Gastroesophageal sphincter (tissue), 4 donors: ENCODE data around the gene RASGRP3. TPM values are rescaled to one million over a fixed set of nuclear protein-coding genes. Genes with fewer than 3 reads are reported as not detected.

Experiments
- ATAC-seq: fragments of 150-250 bp; one replicate; pipeline ENCODE4 v1.9.1; 2016; ENCODE audit warnings: mild to moderate bottlenecking, moderate library complexity
- H3K27ac ChIP-seq, 4 donors: fragments of 200-600 bp; sonication (generic) in 3 of 4; 1 replicate in 3 of 4; 2 replicates in 1 of 4; pipeline ENCODE4 v1.5.1; 2016 to 2019
- H3K27me3 ChIP-seq: fragments of 200-600 bp; sonication (generic); one replicate; pipeline ENCODE4 v1.5.1; 2019
- H3K36me3 ChIP-seq, 2 donors: fragments of 200-600 bp; sonication (generic); one replicate each; pipeline ENCODE4 v1.5.1; 2019; ENCODE audit warnings: control low read depth in 1 of 2
- H3K4me1 ChIP-seq, 3 donors: fragments of 200-600 bp; sonication (generic); 1 replicate in 2 of 3; 2 replicates in 1 of 3; pipeline ENCODE4 v1.5.1; 2016 to 2019; ENCODE audit warnings: control low read depth in 2 of 3
- H3K4me3 ChIP-seq, 2 donors: fragments of 200-600 bp; sonication (generic); one replicate each; pipeline ENCODE4 v1.5.1; 2019; ENCODE audit warnings: mild to moderate bottlenecking in 1 of 2, moderate library complexity in 1 of 2
- H3K9me3 ChIP-seq, 3 donors: fragments of 200-600 bp; sonication (generic); one replicate each; pipeline ENCODE4 v1.5.1; 2017 to 2019; ENCODE audit warnings: control low read depth in 2 of 3
- CTCF ChIP-seq, 4 experiments: fragments of 200-600 bp in 2 of 4; fragments of 450-650 bp in 2 of 4; sonication (generic) in 1 of 4; IDR thresholded peaks; one replicate each; pipeline ENCODE4 v1.5.1; 2017 to 2019; ENCODE audit warnings: antibody characterized with exemption in 4 of 4, mild to moderate bottlenecking in 2 of 4, moderate library complexity in 2 of 4
- EP300 ChIP-seq: sonication (generic); formaldehyde crosslinking; IDR thresholded peaks from one replicate; pipeline ENCODE4 v1.6.1; 2017; ENCODE audit warnings: antibody characterized with exemption, mild to moderate bottlenecking
- POLR2A ChIP-seq, 2 donors: fragments of 450-650 bp; IDR thresholded peaks; one replicate each; pipeline ENCODE4 v1.6.1; 2017; ENCODE audit warnings: antibody characterized with exemption in 2 of 2, mild to moderate bottlenecking in 2 of 2, moderate library complexity in 1 of 2
- POLR2AphosphoS5 ChIP-seq: sonication (generic); formaldehyde crosslinking; IDR thresholded peaks from one replicate; pipeline ENCODE4 v1.6.1; 2017; ENCODE audit warnings: antibody characterized with exemption
- WGBS, 2 donors: methylation state at CpG; one replicate each; pipeline ENCODE4 v1.1.5; 2018; ENCODE audit warnings: low coverage in 1 of 2; 5-methylcytosine and 5-hydroxymethylcytosine counted together
- total RNA-seq, 4 donors: library from RNA; depleted of rRNA; stranded (reverse); fragments of >200 nt; gene quantifications; one replicate each; pipeline ENCODE4 v1.1.0, GENCODE V29; 2016

Gene RASGRP3
- total RNA-seq, 4 donors from 2014 or later: 2.6 to 23.3 (median 8.3) TPM

GRCh38 chr2:33522576-33522975 lies 46.1 kb downstream of the RASGRP3 start:
- peaks cover 0 to 19% (median 4%) of the 10 kb centered on the region in 3 donors for H3K4me1 ChIP-seq
- no peaks in the 10 kb centered on the region for H3K9me3 ChIP-seq
- no peaks in the 10 kb centered on the region for H3K36me3 ChIP-seq
- no peaks in the 10 kb centered on the region for H3K27me3 ChIP-seq
- no peak overlapping the region for H3K4me3 ChIP-seq
- TF ChIP-seq CTCF (IDR thresholded peaks at IDR 0.05): no peak
- 29 to 34% methylated on average over 4 of the region's 4 CpGs for WGBS, 2 donors
- no peak for ATAC-seq
- peak overlapping the region in 2 of 4 donors; percentile 43 to 51 for H3K27ac ChIP-seq

GRCh38 chr2:33525666-33526065 lies 49.2 kb downstream of the RASGRP3 start:
- TF ChIP-seq POLR2A (IDR thresholded peaks at IDR 0.05): no peak
- no peak for TF ChIP-seq EP300
- TF ChIP-seq POLR2AphosphoS5: no peak
- no peak for TF ChIP-seq CTCF (IDR thresholded peaks at IDR 0.05)
- Histone ChIP-seq H3K4me1 (peaks cover 0 to 19% (median 4%) of the 10 kb centered on the region in 3 donors), H3K27me3 (no peaks in the 10 kb centered on the region), H3K9me3 (no peaks in the 10 kb centered on the region), H3K4me3 (no peak overlapping the region), H3K27ac (no peak overlapping the region), H3K36me3 (no peaks in the 10 kb centered on the region)
- no peak for ATAC-seq
- WGBS, 2 donors: 91 to 92% methylated on average over 4 to 6 of the region's 6 CpGs

GRCh38 chr2:33526132-33526531 lies 49.7 kb downstream of the RASGRP3 start:
- Histone ChIP-seq H3K4me3 (no peak overlapping the region), H3K4me1 (peaks cover 0 to 19% (median 4%) of the 10 kb centered on the region in 3 donors), H3K36me3 (no peaks in the 10 kb centered on the region), H3K27ac (no peak overlapping the region), H3K9me3 (no peaks in the 10 kb centered on the region), H3K27me3 (no peaks in the 10 kb centered on the region)
- 50 to 55% methylated on average over 2 of the region's 2 CpGs for WGBS, 2 donors
- TF ChIP-seq POLR2AphosphoS5 (no peak), POLR2A (IDR thresholded peaks at IDR 0.05) (no peak), EP300 (no peak)
- no peak for ATAC-seq

- Histone ChIP-seq H3K9me3 (no peaks in the 10 kb centered on the region), H3K4me3 (no peak overlapping the region), H3K27me3 (no peaks in the 10 kb centered on the region), H3K36me3 (no peaks in the 10 kb centered on the region), H3K4me1 (peaks cover 0 to 17% (median 4%) of the 10 kb centered on the region in 3 donors), H3K27ac (no peak overlapping the region)
- WGBS, 2 donors: 92 to 98% methylated on average over 5 of the region's 5 CpGs
- TF ChIP-seq POLR2AphosphoS5 (no peak), CTCF (IDR thresholded peaks at IDR 0.05) (no peak), POLR2A (IDR thresholded peaks at IDR 0.05) (no peak), EP300 (no peak)
- ATAC-seq: no peak
Measured at GRCh38 chr2:33526921-33527320, 50.5 kb downstream of the RASGRP3 start.

- Histone ChIP-seq H3K27me3 (no peaks in the 10 kb centered on the region), H3K9me3 (no peaks in the 10 kb centered on the region), H3K27ac (no peak overlapping the region), H3K4me1 (peaks cover 0 to 5% (median 0%) of the 10 kb centered on the region in 3 donors), H3K36me3 (no peaks in the 10 kb centered on the region), H3K4me3 (no peak overlapping the region)
- 80 to 100% methylated on average over 1 to 2 of the region's 2 CpGs for WGBS, 2 donors
- no peak for TF ChIP-seq POLR2AphosphoS5
- no peak for TF ChIP-seq POLR2A (IDR thresholded peaks at IDR 0.05)
- no peak for TF ChIP-seq EP300
- TF ChIP-seq CTCF (IDR thresholded peaks at IDR 0.05): no peak
- no peak for ATAC-seq
Measured at GRCh38 chr2:33528441-33528950, 52.0 kb downstream of the RASGRP3 start.
